Stomach smooth muscle (tissue), 2 donors: ENCODE measurements around the gene SIRPG.

Experiments
- H3K27ac ChIP-seq: one replicate; pipeline ENCODE4 v1.7.0; 2013; ENCODE audit warnings: mild to moderate bottlenecking, low read length, inconsistent platforms
- H3K27me3 ChIP-seq, 2 donors: one replicate each; pipeline ENCODE4 v1.7.0; 2013; ENCODE audit warnings: low read length in 2 of 2; ENCODE audit not compliant: insufficient read depth in 2 of 2, control insufficient read depth in 1 of 2
- H3K36me3 ChIP-seq, 2 donors: one replicate each; pipeline ENCODE4 v1.7.0; 2013; ENCODE audit warnings: low read length in 2 of 2; ENCODE audit not compliant: control insufficient read depth in 2 of 2, insufficient read depth in 2 of 2
- H3K4me1 ChIP-seq: one replicate; pipeline ENCODE4 v1.7.0; 2013; ENCODE audit warnings: low read length; ENCODE audit not compliant: control insufficient read depth, insufficient read depth
- H3K4me3 ChIP-seq, 2 donors: one replicate each; pipeline ENCODE4 v1.7.0; 2013; ENCODE audit warnings: low read length in 2 of 2
- H3K9ac ChIP-seq, 2 donors: one replicate each; pipeline ENCODE4 v1.7.0; 2013; ENCODE audit warnings: low read length in 2 of 2, mild to moderate bottlenecking in 1 of 2
- H3K9me3 ChIP-seq, 2 donors: one replicate each; pipeline ENCODE4 v1.7.0; 2013; ENCODE audit warnings: low read length in 2 of 2; ENCODE audit not compliant: control insufficient read depth in 2 of 2
- donor health status: healthy.
- donor health status: Pancreatic carcinoma.

SIRPG gene

GRCh38 chr20:1688886-1689538, 31.4 kb upstream of the SIRPG start:
- no peaks in the 10 kb centered on the region for H3K4me1 ChIP-seq
- no peak overlapping the region for H3K9ac ChIP-seq
- no peak overlapping the region for H3K4me3 ChIP-seq
- H3K9me3 ChIP-seq: no peaks in the 10 kb centered on the region
- H3K27me3 ChIP-seq: no peaks in the 10 kb centered on the region
- no peaks in the 10 kb centered on the region for H3K36me3 ChIP-seq
- H3K27ac ChIP-seq: no peak overlapping the region

- H3K36me3 ChIP-seq: no peaks in the 10 kb centered on the region
- H3K9ac ChIP-seq: no peak overlapping the region
- no peak overlapping the region for H3K4me3 ChIP-seq
- no peaks in the 10 kb centered on the region for H3K27me3 ChIP-seq
- no peak overlapping the region for H3K27ac ChIP-seq
- H3K9me3 ChIP-seq: no peaks in the 10 kb centered on the region
- no peaks in the 10 kb centered on the region for H3K4me1 ChIP-seq
Observed at GRCh38 chr20:1687053-1687452, 29.5 kb upstream of the SIRPG start.

GRCh38 chr20:1686151-1686748, 28.7 kb upstream of the SIRPG start:
- Histone ChIP-seq H3K4me3 (no peak overlapping the region), H3K9ac (no peak overlapping the region), H3K4me1 (no peaks in the 10 kb centered on the region), H3K27me3 (no peaks in the 10 kb centered on the region), H3K9me3 (no peaks in the 10 kb centered on the region), H3K27ac (no peak overlapping the region), H3K36me3 (no peaks in the 10 kb centered on the region)

- Histone ChIP-seq H3K27ac (no peak overlapping the region), H3K4me3 (no peak overlapping the region), H3K27me3 (no peaks in the 10 kb centered on the region), H3K4me1 (no peaks in the 10 kb centered on the region), H3K9me3 (no peaks in the 10 kb centered on the region), H3K9ac (no peak overlapping the region), H3K36me3 (no peaks in the 10 kb centered on the region)
Observed at GRCh38 chr20:1685304-1686052, 27.9 kb upstream of the SIRPG start.

GRCh38 chr20:1684872-1685271, 27.3 kb upstream of the SIRPG start:
- no peak overlapping the region for H3K9ac ChIP-seq
- H3K36me3 ChIP-seq: no peaks in the 10 kb centered on the region
- no peak overlapping the region for H3K27ac ChIP-seq
- no peaks in the 10 kb centered on the region for H3K9me3 ChIP-seq
- H3K4me3 ChIP-seq: no peak overlapping the region
- H3K4me1 ChIP-seq: no peaks in the 10 kb centered on the region
- H3K27me3 ChIP-seq: no peaks in the 10 kb centered on the region

- Histone ChIP-seq H3K36me3 (no peaks in the 10 kb centered on the region), H3K9ac (no peak overlapping the region), H3K9me3 (no peaks in the 10 kb centered on the region), H3K4me1 (no peaks in the 10 kb centered on the region), H3K27me3 (peaks cover 0 to 4% of the 10 kb centered on the region in 2 donors), H3K4me3 (no peak overlapping the region), H3K27ac (no peak overlapping the region)
Observed at GRCh38 chr20:1676650-1677049, 19.1 kb upstream of the SIRPG start.

GRCh38 chr20:1674990-1675780, 17.6 kb upstream of the SIRPG start:
- Histone ChIP-seq H3K4me1 (no peaks in the 10 kb centered on the region), H3K4me3 (no peak overlapping the region), H3K27me3 (peaks cover 0 to 4% of the 10 kb centered on the region in 2 donors), H3K27ac (no peak overlapping the region), H3K9ac (no peak overlapping the region), H3K36me3 (no peaks in the 10 kb centered on the region), H3K9me3 (no peaks in the 10 kb centered on the region)

GRCh38 chr20:1674361-1674760, 16.8 kb upstream of the SIRPG start:
- Histone ChIP-seq H3K9me3 (no peaks in the 10 kb centered on the region), H3K4me1 (peaks cover under 1% of the 10 kb centered on the region), H3K9ac (no peak overlapping the region), H3K27me3 (peaks cover 0 to 4% of the 10 kb centered on the region in 2 donors), H3K27ac (no peak overlapping the region), H3K36me3 (no peaks in the 10 kb centered on the region), H3K4me3 (no peak overlapping the region)

GRCh38 chr20:1673424-1673823, 15.8 kb upstream of the SIRPG start:
- H3K4me3 ChIP-seq: no peak overlapping the region
- peaks cover 0 to 3% of the 10 kb centered on the region in 2 donors for H3K9me3 ChIP-seq
- H3K27ac ChIP-seq: no peak overlapping the region
- H3K4me1 ChIP-seq: peaks cover 2% of the 10 kb centered on the region
- H3K27me3 ChIP-seq: peaks cover 0 to 4% of the 10 kb centered on the region in 2 donors
- H3K36me3 ChIP-seq: no peaks in the 10 kb centered on the region
- H3K9ac ChIP-seq: no peak overlapping the region

- Histone ChIP-seq H3K27me3 (peaks cover 0 to 4% of the 10 kb centered on the region in 2 donors), H3K9ac (no peak overlapping the region), H3K4me3 (no peak overlapping the region), H3K4me1 (peaks cover 2% of the 10 kb centered on the region), H3K9me3 (peaks cover 0 to 3% of the 10 kb centered on the region in 2 donors), H3K27ac (no peak overlapping the region), H3K36me3 (no peaks in the 10 kb centered on the region)
Observed at GRCh38 chr20:1672728-1673127, 15.1 kb upstream of the SIRPG start.
